Stimulated activated CD4-positive, alpha-beta T cell treated with anti-CD3 and anti-CD28 coated beads, Interleukin-4, amount 100 ng/mL, for 48 hours (primary cell): Measurements from ENCODE around the gene FNBP1.
"Not testable (repeated sequence)": the region's sequence is repeated elsewhere in the genome, so short reads cannot be mapped to it uniquely, and the experiment has no call there.

Source experiments
- DNase-seq, 2 donors: peaks; one replicate each; pipeline ENCODE4 v3.0.0-alpha.2; 2020; ENCODE audit warnings: low read depth in 2 of 2

The FNBP1 gene

GRCh38 chr9:130021842-130022241 is 21.1 kb downstream of the FNBP1 start:
- DNase-seq = not testable (repeated sequence)

GRCh38 chr9:130021123-130021522 is 21.9 kb downstream of the FNBP1 start:
- DNase-seq = no peak

GRCh38 chr9:130020618-130021017 is 22.4 kb downstream of the FNBP1 start:
- no peak for DNase-seq

GRCh38 chr9:130018265-130018664 is 24.7 kb downstream of the FNBP1 start:
- DNase-seq = no peak

GRCh38 chr9:130017510-130017909 is 25.5 kb downstream of the FNBP1 start:
- not testable (repeated sequence) for DNase-seq

- no peak for DNase-seq
Observed at GRCh38 chr9:130017076-130017475, 25.9 kb downstream of the FNBP1 start.

- no peak for DNase-seq
Observed at GRCh38 chr9:130015353-130016019, 27.5 kb downstream of the FNBP1 start.

- DNase-seq = no peak
Observed at GRCh38 chr9:130013326-130013725, 29.7 kb downstream of the FNBP1 start.

GRCh38 chr9:130010151-130010988 is 32.6 kb downstream of the FNBP1 start:
- DNase-seq = no peak

- not testable (repeated sequence) for DNase-seq
Observed at GRCh38 chr9:130009546-130009945, 33.4 kb downstream of the FNBP1 start.

GRCh38 chr9:130008538-130008937 is 34.5 kb downstream of the FNBP1 start:
- no peak for DNase-seq

GRCh38 chr9:130006952-130007351 is 36.0 kb downstream of the FNBP1 start:
- not testable (repeated sequence) for DNase-seq

- no peak for DNase-seq
Observed at GRCh38 chr9:130003943-130004552, 38.9 kb downstream of the FNBP1 start.

GRCh38 chr9:130002320-130002719 is 40.7 kb downstream of the FNBP1 start:
- DNase-seq = no peak

GRCh38 chr9:130001190-130001589 is 41.8 kb downstream of the FNBP1 start:
- no peak for DNase-seq

- DNase-seq = no peak
Observed at GRCh38 chr9:129999141-129999510, 43.9 kb downstream of the FNBP1 start.

- DNase-seq = no peak
Observed at GRCh38 chr9:129998491-129999140, 44.4 kb downstream of the FNBP1 start.

GRCh38 chr9:129997706-129998105 is 45.3 kb downstream of the FNBP1 start:
- DNase-seq = not testable (repeated sequence)

- DNase-seq = no peak
Observed at GRCh38 chr9:129996161-129996830, 46.7 kb downstream of the FNBP1 start.

GRCh38 chr9:129995409-129996160 is 47.4 kb downstream of the FNBP1 start:
- no peak for DNase-seq

GRCh38 chr9:129994882-129995281 is 48.1 kb downstream of the FNBP1 start:
- DNase-seq = no peak
